Liver (tissue), 10 donors: ENCODE data around the gene SRY. TPM values are rescaled to one million over a fixed set of nuclear protein-coding genes. Genes with fewer than 3 reads are reported as not detected.

Experiments
- DNase-seq: peaks from one replicate; pipeline ENCODE4 v3.0.0-alpha.2; 2017; ENCODE audit warnings: low spot score
- H3K27ac ChIP-seq, 2 donors: one replicate each; pipeline ENCODE4 v1.7.0; 2013; ENCODE audit warnings: inconsistent platforms in 2 of 2, low read length in 2 of 2, control low read depth in 1 of 2, low read depth in 1 of 2, mild to moderate bottlenecking in 1 of 2
- H3K27me3 ChIP-seq, 4 donors: one replicate each; pipeline versions ENCODE4 v1.6.1 to v1.7.0; 2013; ENCODE audit warnings: low read length in 3 of 4, inconsistent platforms in 1 of 4, mild to moderate bottlenecking in 1 of 4, moderate library complexity in 1 of 4; ENCODE audit not compliant: control insufficient read depth in 4 of 4, insufficient read depth in 4 of 4
- H3K36me3 ChIP-seq, 4 donors: one replicate each; pipeline versions ENCODE4 v1.6.1 to v1.7.0; 2013; ENCODE audit warnings: low read length in 3 of 4, mild to moderate bottlenecking in 3 of 4, low read depth in 1 of 4, moderate library complexity in 1 of 4; ENCODE audit not compliant: control insufficient read depth in 4 of 4, insufficient read depth in 3 of 4
- H3K4me1 ChIP-seq, 4 donors: one replicate each; pipeline versions ENCODE4 v1.6.1 to v1.7.0; 2013; ENCODE audit warnings: low read length in 3 of 4, mild to moderate bottlenecking in 3 of 4, moderate library complexity in 1 of 4; ENCODE audit not compliant: control insufficient read depth in 4 of 4, insufficient read depth in 4 of 4
- H3K4me3 ChIP-seq, 3 donors: one replicate each; pipeline versions ENCODE4 v1.6.1 to v1.7.0; 2013; ENCODE audit warnings: low read length in 3 of 3, control low read depth in 1 of 3, low read depth in 1 of 3, mild to moderate bottlenecking in 1 of 3
- H3K9ac ChIP-seq, 2 donors: one replicate each; pipeline ENCODE4 v1.7.0; 2013; ENCODE audit warnings: low read length in 2 of 2, mild to moderate bottlenecking in 2 of 2, moderate library complexity in 2 of 2, control low read depth in 1 of 2, low read depth in 1 of 2
- H3K9me3 ChIP-seq, 4 donors: one replicate each; pipeline versions ENCODE4 v1.6.1 to v1.7.0; 2013; ENCODE audit warnings: low read length in 3 of 4; ENCODE audit not compliant: control insufficient read depth in 4 of 4
- EGR1 ChIP-seq, 2 donors: IDR thresholded peaks; 2 replicates each; pipeline ENCODE4 v1.6.1; 2016 to 2018; ENCODE audit warnings: antibody characterized with exemption in 2 of 2, low read depth in 2 of 2
- FOXA2 ChIP-seq: IDR thresholded peaks from 2 replicates; pipeline ENCODE4 v1.6.1; 2016; ENCODE audit warnings: antibody characterized with exemption
- GABPA ChIP-seq, 2 donors: IDR thresholded peaks in 1 of 2; conservative IDR thresholded peaks in 1 of 2; 2 replicates each; pipeline ENCODE4 v1.6.1; 2016; ENCODE audit warnings: antibody characterized with exemption in 2 of 2, mild to moderate bottlenecking in 1 of 2, moderate library complexity in 1 of 2
- HNF4A ChIP-seq, 2 donors: conservative IDR thresholded peaks; 2 replicates each; pipeline ENCODE4 v1.6.1; 2016; ENCODE audit warnings: antibody characterized with exemption in 2 of 2, mild to moderate bottlenecking in 2 of 2
- JUND ChIP-seq, 2 donors: IDR thresholded peaks; 2 replicates each; pipeline ENCODE4 v1.6.1; 2016; ENCODE audit warnings: antibody characterized with exemption in 2 of 2
- NR2F2 ChIP-seq: IDR thresholded peaks from 2 replicates; pipeline ENCODE4 v1.6.1; 2016; ENCODE audit warnings: antibody characterized with exemption
- RAD21 ChIP-seq, 2 donors: IDR thresholded peaks; 2 replicates each; pipeline ENCODE4 v1.6.1; 2016; ENCODE audit warnings: antibody characterized with exemption in 2 of 2, mild to moderate bottlenecking in 2 of 2
- RXRA ChIP-seq, 2 donors: IDR thresholded peaks; 2 replicates each; pipeline ENCODE4 v1.6.1; 2017 to 2018; ENCODE audit warnings: antibody characterized with exemption in 2 of 2, mild to moderate bottlenecking in 1 of 2
- SP1 ChIP-seq: IDR thresholded peaks from 2 replicates; pipeline ENCODE4 v1.6.1; 2018; ENCODE audit warnings: antibody characterized with exemption, mild to moderate bottlenecking
- TAF1 ChIP-seq: conservative IDR thresholded peaks from 2 replicates; pipeline ENCODE4 v1.6.1; 2016; ENCODE audit warnings: antibody characterized with exemption, mild to moderate bottlenecking
- YY1 ChIP-seq: IDR thresholded peaks from 2 replicates; pipeline ENCODE4 v1.6.1; 2016; ENCODE audit warnings: antibody characterized with exemption, mild to moderate bottlenecking
- WGBS: extraction: QIAGEN DNeasy Blood & Tissue Kit; methylation state at CpG from one replicate; pipeline ENCODE4 v1.1.7; 2013; 5-methylcytosine and 5-hydroxymethylcytosine counted together
- polyA plus RNA-seq, 2 donors: library from polyadenylated mRNA; stranded (reverse) in 1 of 2; unstranded in 1 of 2; fragments of 200-250 nt in 1 of 2; fragments of >200 nt in 1 of 2; fragmentation: Nextera tagmentation in 1 of 2; extraction: Ambion mirVana in 1 of 2; gene quantifications; one replicate each; pipeline versions ENCODE4 v1.2.1 to v1.2.3, GENCODE V29; 2013 to 2015
- small RNA-seq: library from RNA; depleted of rRNA; stranded (forward); fragments of <200 nt; gene quantifications from one replicate; pipeline ENCODE3, GENCODE V24; 2014
- total RNA-seq, 2 donors: library from RNA; depleted of rRNA; stranded (reverse); fragments of >200 nt; gene quantifications; one replicate each; pipeline ENCODE4 v1.2.3, GENCODE V29; 2014
- TF ChIP-seq, protein P1 (sequence below): IDR thresholded peaks from 2 replicates; pipeline ENCODE4 v1.6.1; 2016; ENCODE audit warnings: antibody characterized with exemption
- TF ChIP-seq, protein P2 (sequence below): fragments of 150-350 bp; IDR thresholded peaks from 2 replicates; pipeline ENCODE4 v1.5.1; 2017; ENCODE audit warnings: improper control_type of control experiment, low read depth, low read length; ENCODE audit not compliant: missing input control
- TF ChIP-seq, protein P3 (sequence below): IDR thresholded peaks from 2 replicates; pipeline ENCODE4 v1.6.1; 2016; ENCODE audit warnings: antibody characterized with exemption
- TF ChIP-seq, protein P4 (sequence below): IDR thresholded peaks from 2 replicates; pipeline ENCODE4 v1.6.1; 2016; ENCODE audit warnings: antibody characterized with exemption, mild to moderate bottlenecking
- donor health status: healthy.
- donor health status: healthy.
- donor health status: healthy.
- donor health status: healthy.
- donor health status: healthy.

The SRY gene
- total and polyA plus RNA-seq, 4 donors = 2.6 TPM; not detected in 3

DNA sequence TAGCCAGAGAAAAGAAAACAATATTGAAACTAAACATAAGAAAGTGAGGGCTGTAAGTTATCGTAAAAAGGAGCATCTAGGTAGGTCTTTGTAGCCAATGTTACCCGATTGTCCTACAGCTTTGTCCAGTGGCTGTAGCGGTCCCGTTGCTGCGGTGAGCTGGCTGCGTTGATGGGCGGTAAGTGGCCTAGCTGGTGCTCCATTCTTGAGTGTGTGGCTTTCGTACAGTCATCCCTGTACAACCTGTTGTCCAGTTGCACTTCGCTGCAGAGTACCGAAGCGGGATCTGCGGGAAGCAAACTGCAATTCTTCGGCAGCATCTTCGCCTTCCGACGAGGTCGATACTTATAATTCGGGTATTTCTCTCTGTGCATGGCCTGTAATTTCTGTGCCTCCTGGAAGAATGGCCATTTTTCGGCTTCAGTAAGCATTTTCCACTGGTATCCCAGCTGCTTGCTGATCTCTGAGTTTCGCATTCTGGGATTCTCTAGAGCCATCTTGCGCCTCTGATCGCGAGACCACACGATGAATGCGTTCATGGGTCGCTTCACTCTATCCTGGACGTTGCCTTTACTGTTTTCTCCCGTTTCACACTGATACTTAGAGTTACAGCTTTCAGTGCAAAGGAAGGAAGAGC, 488 bp downstream of the SRY start:
- Histone ChIP-seq H3K9ac (no peak overlapping the region), H3K4me1 (no peaks in the 10 kb centered on the region), H3K9me3 (no peaks in the 10 kb centered on the region), H3K27me3 (peaks cover 0 to 7% (median 0%) of the 10 kb centered on the region in 4 donors), H3K36me3 (no peaks in the 10 kb centered on the region), H3K27ac (no peak overlapping the region), H3K4me3 (peak overlapping the region in 1 of 3 donors; percentile 39)
- WGBS = 16% methylated on average over 28 of the region's 28 CpGs
- DNase-seq = no peak
- TF ChIP-seq, protein P1, sequence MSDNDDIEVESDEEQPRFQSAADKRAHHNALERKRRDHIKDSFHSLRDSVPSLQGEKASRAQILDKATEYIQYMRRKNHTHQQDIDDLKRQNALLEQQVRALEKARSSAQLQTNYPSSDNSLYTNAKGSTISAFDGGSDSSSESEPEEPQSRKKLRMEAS = no peak
- no peak for TF ChIP-seq JUND (IDR thresholded peaks at IDR 0.05)
- no peak for TF ChIP-seq TAF1
- TF ChIP-seq, protein P2, sequence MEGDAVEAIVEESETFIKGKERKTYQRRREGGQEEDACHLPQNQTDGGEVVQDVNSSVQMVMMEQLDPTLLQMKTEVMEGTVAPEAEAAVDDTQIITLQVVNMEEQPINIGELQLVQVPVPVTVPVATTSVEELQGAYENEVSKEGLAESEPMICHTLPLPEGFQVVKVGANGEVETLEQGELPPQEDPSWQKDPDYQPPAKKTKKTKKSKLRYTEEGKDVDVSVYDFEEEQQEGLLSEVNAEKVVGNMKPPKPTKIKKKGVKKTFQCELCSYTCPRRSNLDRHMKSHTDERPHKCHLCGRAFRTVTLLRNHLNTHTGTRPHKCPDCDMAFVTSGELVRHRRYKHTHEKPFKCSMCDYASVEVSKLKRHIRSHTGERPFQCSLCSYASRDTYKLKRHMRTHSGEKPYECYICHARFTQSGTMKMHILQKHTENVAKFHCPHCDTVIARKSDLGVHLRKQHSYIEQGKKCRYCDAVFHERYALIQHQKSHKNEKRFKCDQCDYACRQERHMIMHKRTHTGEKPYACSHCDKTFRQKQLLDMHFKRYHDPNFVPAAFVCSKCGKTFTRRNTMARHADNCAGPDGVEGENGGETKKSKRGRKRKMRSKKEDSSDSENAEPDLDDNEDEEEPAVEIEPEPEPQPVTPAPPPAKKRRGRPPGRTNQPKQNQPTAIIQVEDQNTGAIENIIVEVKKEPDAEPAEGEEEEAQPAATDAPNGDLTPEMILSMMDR = no peak
- TF ChIP-seq YY1 = no peak
- no peak for TF ChIP-seq HNF4A (conservative IDR thresholded peaks at IDR 0.05)
- TF ChIP-seq RXRA (IDR thresholded peaks at IDR 0.05) = no peak
- TF ChIP-seq GABPA (IDR thresholded peaks at IDR 0.05 in 1 of 2, conservative IDR thresholded peaks at IDR 0.05 in 1 of 2) = no peak
- TF ChIP-seq SP1 = no peak
- TF ChIP-seq, protein P3, sequence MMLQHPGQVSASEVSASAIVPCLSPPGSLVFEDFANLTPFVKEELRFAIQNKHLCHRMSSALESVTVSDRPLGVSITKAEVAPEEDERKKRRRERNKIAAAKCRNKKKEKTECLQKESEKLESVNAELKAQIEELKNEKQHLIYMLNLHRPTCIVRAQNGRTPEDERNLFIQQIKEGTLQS = no peak
- TF ChIP-seq RAD21 (IDR thresholded peaks at IDR 0.05) = no peak
- TF ChIP-seq FOXA2 = no peak
- no peak for TF ChIP-seq EGR1 (IDR thresholded peaks at IDR 0.05; ENCODE audit: low read depth in 2 of 2)
- no peak for TF ChIP-seq NR2F2
- TF ChIP-seq, protein P4, sequence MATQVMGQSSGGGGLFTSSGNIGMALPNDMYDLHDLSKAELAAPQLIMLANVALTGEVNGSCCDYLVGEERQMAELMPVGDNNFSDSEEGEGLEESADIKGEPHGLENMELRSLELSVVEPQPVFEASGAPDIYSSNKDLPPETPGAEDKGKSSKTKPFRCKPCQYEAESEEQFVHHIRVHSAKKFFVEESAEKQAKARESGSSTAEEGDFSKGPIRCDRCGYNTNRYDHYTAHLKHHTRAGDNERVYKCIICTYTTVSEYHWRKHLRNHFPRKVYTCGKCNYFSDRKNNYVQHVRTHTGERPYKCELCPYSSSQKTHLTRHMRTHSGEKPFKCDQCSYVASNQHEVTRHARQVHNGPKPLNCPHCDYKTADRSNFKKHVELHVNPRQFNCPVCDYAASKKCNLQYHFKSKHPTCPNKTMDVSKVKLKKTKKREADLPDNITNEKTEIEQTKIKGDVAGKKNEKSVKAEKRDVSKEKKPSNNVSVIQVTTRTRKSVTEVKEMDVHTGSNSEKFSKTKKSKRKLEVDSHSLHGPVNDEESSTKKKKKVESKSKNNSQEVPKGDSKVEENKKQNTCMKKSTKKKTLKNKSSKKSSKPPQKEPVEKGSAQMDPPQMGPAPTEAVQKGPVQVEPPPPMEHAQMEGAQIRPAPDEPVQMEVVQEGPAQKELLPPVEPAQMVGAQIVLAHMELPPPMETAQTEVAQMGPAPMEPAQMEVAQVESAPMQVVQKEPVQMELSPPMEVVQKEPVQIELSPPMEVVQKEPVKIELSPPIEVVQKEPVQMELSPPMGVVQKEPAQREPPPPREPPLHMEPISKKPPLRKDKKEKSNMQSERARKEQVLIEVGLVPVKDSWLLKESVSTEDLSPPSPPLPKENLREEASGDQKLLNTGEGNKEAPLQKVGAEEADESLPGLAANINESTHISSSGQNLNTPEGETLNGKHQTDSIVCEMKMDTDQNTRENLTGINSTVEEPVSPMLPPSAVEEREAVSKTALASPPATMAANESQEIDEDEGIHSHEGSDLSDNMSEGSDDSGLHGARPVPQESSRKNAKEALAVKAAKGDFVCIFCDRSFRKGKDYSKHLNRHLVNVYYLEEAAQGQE = no peak

Small RNAs within 50 kb of the gene (small RNA-seq; reads per million reads assigned to genes)
- not detected for gene RNU6-1334P
- gene TOMM22P2 = not detected

Other genes with a start within 250 kb of the SRY start
- 100 to 1,000 TPM in 1 of 2 donors, not detected in 1; 159 TPM for gene RPS4Y1, start 53.9 kb upstream of the SRY start, total RNA-seq
- gene RPS4Y1, start 53.9 kb upstream of the SRY start, polyA plus RNA-seq = 100 to 1,000 TPM in 1 of 2 donors, not detected in 1; 153 TPM
- gene ZFY, start 147.7 kb upstream of the SRY start, total RNA-seq = 10 to 100 TPM in 1 of 2 donors, not detected in 1; 15.4 TPM
- 1 to 10 TPM in 1 of 2 donors, not detected in 1; 2.6 TPM for gene ZFY, start 147.7 kb upstream of the SRY start, polyA plus RNA-seq